ENCODE data around the gene SGSM2. TPM values are rescaled to one million over a fixed set of nuclear protein-coding genes. Genes with fewer than 3 reads are reported as not detected.

Gene SGSM2
- total and polyA plus RNA-seq, 8 donors, result 31.2 to 224 (median 56.0) TPM

DNA sequence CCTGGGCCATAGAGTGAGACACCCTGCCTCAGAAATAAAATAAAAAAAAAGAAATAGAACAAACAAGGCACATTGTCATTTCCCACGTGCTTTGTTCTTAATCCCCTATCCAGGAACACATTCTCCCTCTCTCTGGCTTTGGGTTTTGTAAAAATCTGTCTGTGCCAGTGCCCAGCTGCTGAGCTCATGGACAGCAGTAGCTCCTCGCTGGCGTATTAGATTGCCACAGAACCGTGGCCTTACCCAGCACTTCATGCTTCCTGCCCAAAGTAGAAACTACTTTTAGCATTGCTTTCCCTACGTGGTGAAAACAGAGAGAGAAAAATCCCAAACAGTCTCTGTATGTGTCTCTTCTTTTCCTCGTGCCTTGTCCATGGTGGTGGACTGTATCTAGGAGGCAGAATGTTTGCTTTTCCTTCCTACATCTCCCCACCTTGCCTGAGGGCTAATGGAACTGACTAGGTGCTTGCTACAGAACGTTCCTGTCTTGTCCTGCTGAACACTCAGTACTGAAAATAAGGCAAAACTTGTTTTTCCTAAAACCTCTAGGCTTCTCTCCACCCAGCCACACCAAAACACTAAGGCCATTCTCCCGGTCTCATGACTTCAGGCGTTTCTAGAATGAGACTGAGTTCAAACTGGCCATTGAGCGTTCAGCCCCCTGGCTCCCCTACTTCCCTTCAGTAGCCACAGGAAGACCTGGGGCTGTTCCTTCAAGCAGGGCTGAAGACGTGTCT lies 37.4 kb downstream of the SGSM2 start:
- peaks cover 26 to 96% (median 91%) of the 10 kb centered on the region in 4 donors for H3K36me3 ChIP-seq
- no peak for DNase-seq
- intact Hi-C loops (cut with DNase I; ENCODE audit: low total_unique reads), result no loop called here
- peaks cover 0 to 4% (median under 1%) of the 10 kb centered on the region in 4 donors for H3K4me1 ChIP-seq
- no peak overlapping the region for H3K4me3 ChIP-seq
- TF ChIP-seq, protein P1, sequence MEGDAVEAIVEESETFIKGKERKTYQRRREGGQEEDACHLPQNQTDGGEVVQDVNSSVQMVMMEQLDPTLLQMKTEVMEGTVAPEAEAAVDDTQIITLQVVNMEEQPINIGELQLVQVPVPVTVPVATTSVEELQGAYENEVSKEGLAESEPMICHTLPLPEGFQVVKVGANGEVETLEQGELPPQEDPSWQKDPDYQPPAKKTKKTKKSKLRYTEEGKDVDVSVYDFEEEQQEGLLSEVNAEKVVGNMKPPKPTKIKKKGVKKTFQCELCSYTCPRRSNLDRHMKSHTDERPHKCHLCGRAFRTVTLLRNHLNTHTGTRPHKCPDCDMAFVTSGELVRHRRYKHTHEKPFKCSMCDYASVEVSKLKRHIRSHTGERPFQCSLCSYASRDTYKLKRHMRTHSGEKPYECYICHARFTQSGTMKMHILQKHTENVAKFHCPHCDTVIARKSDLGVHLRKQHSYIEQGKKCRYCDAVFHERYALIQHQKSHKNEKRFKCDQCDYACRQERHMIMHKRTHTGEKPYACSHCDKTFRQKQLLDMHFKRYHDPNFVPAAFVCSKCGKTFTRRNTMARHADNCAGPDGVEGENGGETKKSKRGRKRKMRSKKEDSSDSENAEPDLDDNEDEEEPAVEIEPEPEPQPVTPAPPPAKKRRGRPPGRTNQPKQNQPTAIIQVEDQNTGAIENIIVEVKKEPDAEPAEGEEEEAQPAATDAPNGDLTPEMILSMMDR (IDR thresholded peaks at IDR 0.05), result no peak
- TF ChIP-seq EP300 (IDR thresholded peaks at IDR 0.05), result no peak
- no peak for TF ChIP-seq POLR2A (IDR thresholded peaks at IDR 0.05)
- no peak for TF ChIP-seq POLR2AphosphoS5 (IDR thresholded peaks at IDR 0.05)
- no peaks in the 10 kb centered on the region for H3K27me3 ChIP-seq
- no peak overlapping the region for H3K27ac ChIP-seq
- 79 to 85% (median 80%) methylated on average over 11 of the region's 11 CpGs for WGBS, 5 donors
- H3K9me3 ChIP-seq, result no peaks in the 10 kb centered on the region

GRCh38 chr17:2375406-2375805 lies 38.1 kb downstream of the SGSM2 start:
- H3K36me3 ChIP-seq, result peaks cover 26 to 100% (median 95%) of the 10 kb centered on the region in 4 donors
- 86 to 95% (median 94%) methylated on average over 6 to 19 of the region's 19 CpGs for WGBS, 5 donors

GRCh38 chr17:2376107-2376506 lies 38.8 kb downstream of the SGSM2 start:
- H3K36me3 ChIP-seq, result peaks cover 26 to 100% (median 98%) of the 10 kb centered on the region in 4 donors
- no peak overlapping the region for H3K27ac ChIP-seq
- 88 to 94% (median 93%) methylated on average over 9 to 14 of the region's 14 CpGs for WGBS, 5 donors
- no peak for DNase-seq
- intact Hi-C loops (cut with DNase I; ENCODE audit: low total_unique reads), result no loop called here
- H3K4me3 ChIP-seq, result no peak overlapping the region
- no peak for TF ChIP-seq POLR2A (IDR thresholded peaks at IDR 0.05)
- TF ChIP-seq, protein P1 (IDR thresholded peaks at IDR 0.05), result no peak
- TF ChIP-seq POLR2AphosphoS5 (IDR thresholded peaks at IDR 0.05), result no peak
- TF ChIP-seq EP300 (IDR thresholded peaks at IDR 0.05), result no peak
- no peaks in the 10 kb centered on the region for H3K4me1 ChIP-seq
- no peaks in the 10 kb centered on the region for H3K27me3 ChIP-seq
- H3K9me3 ChIP-seq, result no peaks in the 10 kb centered on the region

More at GRCh38 chr17:2375406-2375805, 38.1 kb downstream of the SGSM2 start:
- Histone ChIP-seq H3K4me1 (no peaks in the 10 kb centered on the region), H3K27me3 (no peaks in the 10 kb centered on the region), H3K4me3 (no peak overlapping the region), H3K9me3 (no peaks in the 10 kb centered on the region), H3K27ac (no peak overlapping the region)
- intact Hi-C loops (cut with DNase I; ENCODE audit: low total_unique reads), result no loop called here
- DNase-seq, result no peak
- no peak for TF ChIP-seq EP300 (IDR thresholded peaks at IDR 0.05)
- TF ChIP-seq, protein P1 (IDR thresholded peaks at IDR 0.05), result no peak

DNA sequence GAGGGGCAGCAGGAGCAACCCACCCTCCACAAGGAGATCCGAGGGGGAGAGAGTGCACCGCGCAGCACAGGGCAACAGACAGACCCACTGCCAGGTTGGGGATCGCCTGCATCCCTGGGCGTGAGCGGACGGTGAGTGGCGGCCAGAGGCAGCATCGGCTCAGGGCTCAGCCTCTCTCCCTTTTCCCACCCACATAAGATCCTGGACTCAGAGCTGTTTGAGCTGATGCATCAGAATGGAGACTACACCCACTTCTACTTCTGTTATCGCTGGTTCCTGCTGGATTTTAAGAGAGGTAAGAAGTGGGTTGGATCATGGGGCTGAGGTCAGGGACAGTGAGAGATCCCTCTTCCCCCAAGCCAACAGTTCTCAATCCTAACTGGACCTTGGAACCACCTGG lies 40.4 kb downstream of the SGSM2 start:
- no peak overlapping the region for H3K4me3 ChIP-seq
- peaks cover 26 to 92% (median 91%) of the 10 kb centered on the region in 4 donors for H3K36me3 ChIP-seq
- intact Hi-C loops (cut with DNase I; ENCODE audit: low total_unique reads), result no loop called here
- peaks cover 0 to 7% (median 5%) of the 10 kb centered on the region in 4 donors for H3K4me1 ChIP-seq
- WGBS, 5 donors, result 87 to 96% (median 93%) methylated on average over 10 of the region's 10 CpGs
- TF ChIP-seq, protein P1 (IDR thresholded peaks at IDR 0.05), result no peak
- no peak for TF ChIP-seq POLR2AphosphoS5 (IDR thresholded peaks at IDR 0.05)
- TF ChIP-seq POLR2A (IDR thresholded peaks at IDR 0.05), result no peak
- TF ChIP-seq EP300 (IDR thresholded peaks at IDR 0.05), result no peak
- H3K9me3 ChIP-seq, result no peaks in the 10 kb centered on the region
- no peak for DNase-seq
- H3K27ac ChIP-seq, result no peak overlapping the region
- H3K27me3 ChIP-seq, result no peaks in the 10 kb centered on the region

Data from stomach (tissue), 9 donors.